D721Med (cell line): ENCODE measurements around the gene CAP2.
A peak's percentile ranks its signal among the peaks of the same experiment; 100 is the strongest.

Experiments used
- DNase-seq: peaks from one replicate; pipeline ENCODE4 v3.0.0; 2011; ENCODE audit warnings: low spot score; ENCODE audit not compliant: insufficient read length
- FAIRE-seq: peaks from 2 replicates; lab custom pipeline; 2011; peaks lifted over from hg19 to GRCh38; lab: Jason Lieb, UNC
- CTCF ChIP-seq: IDR thresholded peaks from 2 replicates; pipeline ENCODE4 v1.5.1; 2012; ENCODE audit warnings: mild to moderate bottlenecking, control low read depth; ENCODE audit not compliant: insufficient read depth; ENCODE audit errors: missing control alignments

CAP2 gene

GRCh38 chr6:17385660-17386059, 7.7 kb upstream of the CAP2 start:
- FAIRE-seq, result no peak
- DNase-seq, result peak; percentile 29
- TF ChIP-seq CTCF, result no peak

GRCh38 chr6:17388365-17388764, 5.0 kb upstream of the CAP2 start:
- FAIRE-seq, result no peak
- no peak for TF ChIP-seq CTCF
- DNase-seq, result no peak

GRCh38 chr6:17389274-17389847, 4.0 kb upstream of the CAP2 start:
- FAIRE-seq (no peak), DNase-seq (no peak)
- TF ChIP-seq CTCF, result no peak

- DNase-seq (no peak), FAIRE-seq (no peak)
- no peak for TF ChIP-seq CTCF
These were observed 3.1 kb upstream of the CAP2 start for GRCh38 chr6:17390276-17390675.

- FAIRE-seq (no peak), DNase-seq (no peak)
- TF ChIP-seq CTCF, result no peak
These were observed 1.4 kb upstream of the CAP2 start for GRCh38 chr6:17391976-17392375.

GRCh38 chr6:17393892-17394631, 667 bp downstream of the CAP2 start:
- TF ChIP-seq CTCF, result no peak
- FAIRE-seq (no peak), DNase-seq (no peak)

GRCh38 chr6:17395112-17395511, 1.7 kb downstream of the CAP2 start:
- TF ChIP-seq CTCF, result no peak
- FAIRE-seq (no peak), DNase-seq (no peak)
